MCF 10A (cell line): Measurements from ENCODE around the gene USH2A. TPM values are rescaled to one million over a fixed set of nuclear protein-coding genes. Genes with fewer than 3 reads are reported as not detected.
A peak's percentile ranks its signal among the peaks of the same experiment; 100 is the strongest.

ENCODE experiments used
- BruUV-seq: library from RNA; stranded (reverse); fragments of 400-500 nt; replicated peaks from 2 replicates; lab custom pipeline; 2021; lab: Mats Ljungman, UMichigan
- CTCF ChIA-PET: fragments of 300-600 bp; sonication (Branson Sonifier 250); formaldehyde crosslinking; extraction: SDS; loops from one replicate; lab custom pipeline; 2021; ENCODE audit warnings: antibody characterized with exemption, inconsistent platforms; lab: Yijun Ruan, JAX
- POLR2A ChIA-PET: fragments of 300-600, 350-650 bp; sonication (Branson Sonifier 250); formaldehyde crosslinking; extraction: SDS; loops from one replicate; lab custom pipeline; 2020; ENCODE audit warnings: antibody characterized with exemption, inconsistent platforms; lab: Yijun Ruan, JAX
- DNase-seq: peaks from one replicate; pipeline ENCODE4 v3.0.0-alpha.2; 2018; ENCODE audit not compliant: unreplicated experiment
- H3K27ac Mint-ChIP-seq: one replicate; pipeline ENCODE4 v1.8.0; 2022; ENCODE audit warnings: mild to moderate bottlenecking, low read depth, mixed read lengths; ENCODE audit not compliant: unreplicated experiment
- H3K27me3 Mint-ChIP-seq: one replicate; pipeline ENCODE4 v1.8.0; 2022; ENCODE audit warnings: mixed read lengths; ENCODE audit not compliant: insufficient read depth, unreplicated experiment
- H3K36me3 Mint-ChIP-seq: one replicate; pipeline ENCODE4 v1.8.0; 2022; ENCODE audit warnings: mild to moderate bottlenecking, moderate library complexity, mixed read lengths; ENCODE audit not compliant: insufficient read depth, unreplicated experiment
- H3K4me1 Mint-ChIP-seq: one replicate; pipeline ENCODE4 v1.8.0; 2022; ENCODE audit warnings: mixed read lengths; ENCODE audit not compliant: insufficient read depth, unreplicated experiment
- H3K4me3 Mint-ChIP-seq: one replicate; pipeline ENCODE4 v1.8.0; 2022; ENCODE audit warnings: mild to moderate bottlenecking, moderate library complexity, mixed read lengths; ENCODE audit not compliant: unreplicated experiment
- H3K9me3 Mint-ChIP-seq: one replicate; pipeline ENCODE4 v1.8.0; 2022; ENCODE audit warnings: mixed read lengths; ENCODE audit not compliant: unreplicated experiment
- intact Hi-C: fragments of 100-400 bp; cut with micrococcal nuclease; formaldehyde crosslinking; loops from 2 replicates; pipeline ENCODE4 v1.14.1; 2022
- total RNA-seq: library from RNA; stranded (reverse); gene quantifications from 2 replicates; pipeline ENCODE4 v1.2.3, GENCODE V29; 2022
- TF ChIP-seq, protein P1 (sequence below): fragments of 200-600 bp; IDR thresholded peaks from one replicate; pipeline ENCODE4 v1.8.0; 2022; ENCODE audit warnings: antibody characterized with exemption, mild to moderate bottlenecking; ENCODE audit not compliant: unreplicated experiment

Gene USH2A
- total RNA-seq, 1 experiment from 2014 or later = not detected

DNA sequence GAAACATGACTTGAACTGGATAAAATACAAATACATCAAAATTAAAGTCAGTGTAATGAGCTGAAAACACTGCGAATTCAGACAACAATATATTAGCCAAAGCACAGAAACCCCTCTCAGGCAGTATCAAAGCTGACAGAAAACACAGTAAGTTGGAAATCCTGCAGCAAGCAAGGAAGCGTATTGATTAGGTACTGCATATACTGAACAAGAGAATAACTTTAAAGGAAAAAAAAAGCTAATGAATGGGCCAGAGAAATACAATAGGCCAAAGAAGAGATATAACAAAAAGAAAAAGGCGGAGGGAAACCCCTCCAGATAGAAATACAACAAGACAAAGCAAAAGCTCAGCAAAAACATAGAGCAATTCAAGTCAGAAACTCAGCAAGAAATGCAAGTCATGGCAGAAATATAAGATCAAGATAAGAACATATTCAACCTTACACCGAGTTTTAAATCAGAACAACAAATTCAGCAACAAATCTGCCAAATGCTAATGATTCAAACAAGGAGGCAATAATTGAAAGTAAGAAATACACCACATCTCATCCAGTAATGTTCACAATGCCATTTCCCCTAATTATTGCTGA, 299.0 kb downstream of the USH2A start:
- ChIA-PET CTCF (interaction anchor here (0.6 to 1.1 kb wide), 7 partner anchors 9 to 132 kb away, joined by 3 to 5 read pairs (median 4); no protein-coding TSS in a partner anchor), POLR2A (interaction anchor here (0.6 kb wide), 1 partner anchor 1514 kb away, joined by 3 read pairs; no protein-coding TSS in a partner anchor)
- Mint-ChIP-seq H3K4me3 (no peak overlapping the region), H3K36me3 (no peaks in the 10 kb centered on the region), H3K4me1 (no peaks in the 10 kb centered on the region), H3K9me3 (no peaks in the 10 kb centered on the region), H3K27me3 (peaks cover 74% of the 10 kb centered on the region), H3K27ac (no peak overlapping the region)
- intact Hi-C loops = no loop called here
- TF ChIP-seq, protein P1, sequence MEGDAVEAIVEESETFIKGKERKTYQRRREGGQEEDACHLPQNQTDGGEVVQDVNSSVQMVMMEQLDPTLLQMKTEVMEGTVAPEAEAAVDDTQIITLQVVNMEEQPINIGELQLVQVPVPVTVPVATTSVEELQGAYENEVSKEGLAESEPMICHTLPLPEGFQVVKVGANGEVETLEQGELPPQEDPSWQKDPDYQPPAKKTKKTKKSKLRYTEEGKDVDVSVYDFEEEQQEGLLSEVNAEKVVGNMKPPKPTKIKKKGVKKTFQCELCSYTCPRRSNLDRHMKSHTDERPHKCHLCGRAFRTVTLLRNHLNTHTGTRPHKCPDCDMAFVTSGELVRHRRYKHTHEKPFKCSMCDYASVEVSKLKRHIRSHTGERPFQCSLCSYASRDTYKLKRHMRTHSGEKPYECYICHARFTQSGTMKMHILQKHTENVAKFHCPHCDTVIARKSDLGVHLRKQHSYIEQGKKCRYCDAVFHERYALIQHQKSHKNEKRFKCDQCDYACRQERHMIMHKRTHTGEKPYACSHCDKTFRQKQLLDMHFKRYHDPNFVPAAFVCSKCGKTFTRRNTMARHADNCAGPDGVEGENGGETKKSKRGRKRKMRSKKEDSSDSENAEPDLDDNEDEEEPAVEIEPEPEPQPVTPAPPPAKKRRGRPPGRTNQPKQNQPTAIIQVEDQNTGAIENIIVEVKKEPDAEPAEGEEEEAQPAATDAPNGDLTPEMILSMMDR = no peak
- BruUV-seq = no TSS peak
- DNase-seq = no peak

DNA sequence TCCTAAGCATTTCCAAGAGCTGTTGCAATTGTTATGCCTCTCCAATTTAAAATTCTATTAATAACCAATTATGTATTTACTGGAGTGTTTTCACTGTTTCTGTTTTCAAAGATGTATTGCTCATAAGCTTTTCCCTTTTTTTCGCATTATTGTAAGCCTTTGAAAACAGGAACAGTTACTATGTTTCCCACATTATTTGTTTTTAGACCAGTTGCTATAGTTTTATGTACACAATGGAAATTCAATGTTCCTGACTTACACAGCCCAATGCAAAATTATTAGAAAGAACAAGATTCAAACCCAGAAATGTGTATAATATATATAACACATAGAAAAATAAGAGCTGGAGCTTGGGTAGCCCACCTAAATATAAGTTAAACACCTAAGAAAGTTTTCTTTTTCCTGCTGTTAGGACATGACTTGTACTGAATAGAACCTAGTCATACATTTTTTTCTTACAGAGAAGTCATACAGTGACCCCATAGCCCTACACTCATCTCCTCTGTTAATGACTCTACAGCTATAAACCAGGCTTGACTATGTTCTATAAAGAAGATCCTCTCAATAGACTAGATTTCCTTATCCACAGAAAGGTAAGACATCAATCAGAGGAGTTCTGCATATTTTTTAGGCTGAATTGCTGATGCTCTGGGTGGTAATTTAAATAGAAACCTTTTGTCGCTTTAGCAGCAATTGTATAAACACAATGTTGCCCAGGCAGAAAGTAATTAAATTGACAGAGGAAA, 299.6 kb downstream of the USH2A start:
- no peak overlapping the region for H3K27ac Mint-ChIP-seq
- no peaks in the 10 kb centered on the region for H3K9me3 Mint-ChIP-seq
- intact Hi-C loops = no loop called here
- TF ChIP-seq, protein P1 = no peak
- no peaks in the 10 kb centered on the region for H3K4me1 Mint-ChIP-seq
- no peaks in the 10 kb centered on the region for H3K36me3 Mint-ChIP-seq
- H3K4me3 Mint-ChIP-seq = no peak overlapping the region
- POLR2A ChIA-PET = interaction anchor here (0.5 kb wide), 1 partner anchor 86 kb away, joined by 3 read pairs; no protein-coding TSS in a partner anchor
- peaks cover 74% of the 10 kb centered on the region for H3K27me3 Mint-ChIP-seq
- BruUV-seq = no TSS peak
- DNase-seq = no peak
- CTCF ChIA-PET = interaction anchor here (0.6 to 1.0 kb wide), 3 partner anchors 49 to 131 kb away, joined by 3 read pairs; no protein-coding TSS in a partner anchor

DNA sequence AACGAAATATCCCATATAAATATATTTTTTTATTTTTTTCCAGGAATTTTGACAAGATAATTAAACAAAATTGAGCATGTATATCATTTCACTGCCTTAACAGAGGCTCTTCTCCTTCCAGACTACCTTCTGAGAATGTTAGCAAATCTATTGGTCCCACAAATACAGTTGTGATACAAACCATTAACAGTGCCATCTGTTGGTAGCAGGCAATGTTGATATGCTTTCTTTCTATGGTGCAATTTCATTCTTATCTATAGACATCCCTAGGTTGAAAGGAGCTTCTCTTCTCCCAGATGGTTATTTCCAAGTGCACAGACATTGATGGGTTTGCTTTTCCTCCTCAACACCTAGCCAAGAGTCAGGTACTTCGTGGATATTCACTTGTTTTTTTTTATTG, 303.6 kb downstream of the USH2A start:
- Mint-ChIP-seq H3K9me3 (no peaks in the 10 kb centered on the region), H3K4me1 (no peaks in the 10 kb centered on the region), H3K36me3 (no peaks in the 10 kb centered on the region), H3K27ac (no peak overlapping the region), H3K4me3 (no peak overlapping the region), H3K27me3 (peaks cover 82% of the 10 kb centered on the region)
- TF ChIP-seq, protein P1 = peak; percentile 80
- intact Hi-C loops = loop anchor here (1.0 to 10.0 kb wide), 8 partner anchors 85 to 625 kb away; no protein-coding TSS in a partner anchor
- ChIA-PET POLR2A (no interaction called here), CTCF (interaction anchor here (0.5 to 2.8 kb wide), 19 partner anchors 14 to 1995 kb away, joined by 3 to 24 read pairs (median 4); no protein-coding TSS in a partner anchor)
- DNase-seq = peak; percentile 62
- BruUV-seq = no TSS peak

DNA sequence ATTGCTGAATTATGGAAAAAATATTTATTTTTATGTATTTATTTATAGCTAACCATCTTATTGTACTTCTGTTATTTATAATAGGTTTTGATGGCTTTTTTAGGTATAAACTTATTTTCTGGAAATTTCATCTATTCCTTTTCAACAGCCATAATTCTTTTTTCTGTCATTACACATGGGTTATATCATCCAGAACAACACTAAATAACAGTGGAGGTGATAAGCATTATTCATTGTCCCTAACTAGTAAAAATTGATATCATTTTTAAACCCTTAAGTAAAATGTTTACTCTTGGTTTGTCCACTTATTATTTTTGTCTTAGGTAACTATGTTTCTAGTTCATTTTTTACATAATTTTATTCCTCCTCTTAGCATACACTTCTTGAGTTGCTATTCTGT, 309.1 kb downstream of the USH2A start:
- intact Hi-C loops = loop anchor here (10.0 kb wide), 2 partner anchors 451 to 631 kb away; no protein-coding TSS in a partner anchor
- H3K9me3 Mint-ChIP-seq = no peaks in the 10 kb centered on the region
- DNase-seq = no peak
- no peaks in the 10 kb centered on the region for H3K4me1 Mint-ChIP-seq
- CTCF ChIA-PET = interaction anchor here (0.6 to 2.2 kb wide), 4 partner anchors 39 to 432 kb away, joined by 3 to 11 read pairs (median 4); no protein-coding TSS in a partner anchor
- no peak overlapping the region for H3K27ac Mint-ChIP-seq
- TF ChIP-seq, protein P1 = no peak
- BruUV-seq = no TSS peak
- POLR2A ChIA-PET = interaction anchor here (0.7 kb wide), 1 partner anchor 55 kb away, joined by 5 read pairs; no protein-coding TSS in a partner anchor
- no peak overlapping the region for H3K4me3 Mint-ChIP-seq
- H3K27me3 Mint-ChIP-seq = peaks cover 94% of the 10 kb centered on the region
- no peaks in the 10 kb centered on the region for H3K36me3 Mint-ChIP-seq
